GM21381 (cell line): Measurements from ENCODE around the gene CEACAM6.
"Not testable (repeated sequence)": the region's sequence is repeated elsewhere in the genome, so short reads cannot be mapped to it uniquely, and the experiment has no call there.

Source experiments
- ATAC-seq: cut with Tn5 transposase; IDR thresholded peaks from one replicate; pipeline ENCODE4 v1.9.1; 2021; ENCODE audit warnings: mild to moderate bottlenecking, moderate library complexity; ENCODE audit not compliant: unreplicated experiment

Gene CEACAM6

DNA sequence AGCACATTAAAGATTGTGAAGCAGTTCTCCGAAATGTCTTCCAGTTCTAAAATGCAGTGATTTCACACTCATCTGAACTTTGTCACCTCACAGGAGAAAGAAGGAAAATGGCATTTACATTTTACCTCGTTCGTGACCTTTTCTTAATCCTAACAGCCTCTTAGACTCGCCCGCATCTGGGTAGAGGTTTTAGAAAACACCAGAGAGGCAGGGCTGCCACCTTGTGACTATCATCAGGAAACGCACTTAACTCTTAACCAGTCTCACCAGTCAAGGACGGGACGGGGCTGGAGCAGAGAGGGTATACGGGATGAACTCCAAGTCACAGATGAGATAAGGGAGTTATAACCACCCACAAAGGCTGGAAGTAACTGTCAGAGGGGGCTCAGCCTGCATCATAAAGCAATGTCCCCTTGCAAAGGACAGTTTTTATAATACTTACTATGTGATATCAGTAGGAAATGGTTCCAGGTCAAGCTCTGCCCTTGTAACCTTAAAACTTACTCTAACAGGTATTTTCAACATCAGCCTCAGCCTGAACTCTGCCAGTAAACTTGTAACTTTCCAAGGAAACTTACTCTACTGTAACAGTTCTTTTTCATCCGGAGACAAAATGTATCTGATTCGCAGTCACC lies 8.6 kb upstream of the CEACAM6 start:
- ATAC-seq: no peak

DNA sequence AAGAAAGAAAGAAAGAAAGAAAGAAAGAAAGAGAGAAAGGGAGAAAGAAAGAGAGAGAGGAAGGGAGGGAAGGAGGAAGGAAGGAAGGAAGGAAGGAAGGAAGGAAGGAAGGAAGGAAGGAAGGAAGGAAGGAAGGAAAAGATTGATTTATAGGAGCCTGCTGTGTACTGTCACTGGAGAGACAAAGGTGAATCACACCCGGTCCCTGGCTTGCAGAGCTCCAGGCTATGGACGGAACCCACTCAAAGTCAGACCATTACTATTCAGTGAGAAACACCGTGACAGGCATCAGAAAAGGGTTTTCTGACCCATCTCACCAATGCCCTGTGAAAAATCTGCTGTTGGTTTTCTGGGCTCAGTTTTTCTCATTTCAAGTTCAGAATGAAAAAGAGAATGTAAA lies 7.3 kb upstream of the CEACAM6 start:
- ATAC-seq: no peak

- not testable (repeated sequence) for ATAC-seq
Observed at GRCh38 chr19:41750248-41751134, 4.8 kb upstream of the CEACAM6 start.

DNA sequence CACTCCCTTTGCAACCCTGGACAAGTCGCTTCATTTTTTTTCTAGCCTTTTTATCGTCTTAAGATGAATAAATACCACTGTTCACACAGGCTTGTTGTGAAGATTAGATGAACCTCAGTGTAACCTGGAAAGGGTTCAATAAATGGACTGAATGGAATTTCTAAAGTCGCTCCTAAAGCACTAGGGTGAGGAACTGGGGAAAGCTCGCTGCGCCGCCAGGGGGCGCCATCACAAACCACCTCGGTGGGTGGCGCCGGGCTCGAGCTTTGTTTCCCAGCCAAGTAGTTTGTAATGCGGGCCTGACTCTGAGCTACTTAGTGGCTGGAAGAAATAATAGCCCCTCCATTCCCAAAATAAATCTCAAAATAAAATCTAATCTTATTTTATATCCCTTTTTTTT lies 2.2 kb upstream of the CEACAM6 start:
- no peak for ATAC-seq

GRCh38 chr19:41753936-41754529 lies 1.3 kb upstream of the CEACAM6 start:
- no peak for ATAC-seq

- no peak for ATAC-seq
Observed at GRCh38 chr19:41758846-41759245, 3.5 kb downstream of the CEACAM6 start.

DNA sequence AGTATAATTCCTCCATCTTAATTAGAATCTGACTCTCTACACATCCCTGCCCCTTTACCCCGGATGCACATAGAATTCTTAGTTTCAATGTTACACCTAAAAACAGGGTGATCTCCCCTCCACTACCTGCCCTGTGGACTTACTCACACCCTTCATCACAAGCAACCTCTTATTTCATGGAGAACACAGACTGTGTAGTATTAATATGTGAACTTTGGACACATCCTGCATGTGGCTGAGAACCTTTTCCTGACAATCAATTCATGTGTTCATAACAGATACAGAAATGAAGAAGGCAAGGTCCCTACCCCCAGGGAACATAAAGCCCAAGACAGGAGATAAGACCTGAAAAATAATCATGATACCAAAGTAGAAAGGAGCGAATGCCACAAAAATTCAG lies 11.8 kb downstream of the CEACAM6 start:
- ATAC-seq: no peak

DNA sequence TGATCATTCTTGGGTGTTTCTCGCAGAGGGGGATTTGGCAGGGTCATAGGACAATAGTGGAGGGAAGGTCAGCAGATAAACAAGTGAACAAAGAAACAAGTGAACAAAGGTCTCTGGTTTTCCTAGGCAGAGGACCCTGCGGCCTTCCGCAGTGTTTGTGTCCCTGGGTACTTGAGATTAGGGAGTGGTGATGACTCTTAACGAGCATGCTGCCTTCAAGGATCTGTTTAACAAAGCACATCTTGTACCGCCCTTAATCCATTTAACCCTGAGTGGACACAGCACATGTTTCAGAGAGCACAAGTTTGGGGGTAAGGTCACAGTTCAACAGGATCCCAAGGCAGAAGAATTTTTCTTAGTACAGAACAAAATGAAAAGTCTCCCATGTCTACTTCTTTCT lies 12.8 kb downstream of the CEACAM6 start:
- not testable (repeated sequence) for ATAC-seq

- no peak for ATAC-seq
Observed at GRCh38 chr19:41769608-41770007, 14.3 kb downstream of the CEACAM6 start.

- ATAC-seq: no peak
Observed at GRCh38 chr19:41771410-41771809, 16.1 kb downstream of the CEACAM6 start.

GRCh38 chr19:41774515-41774980 lies 19.2 kb downstream of the CEACAM6 start:
- ATAC-seq: no peak

DNA sequence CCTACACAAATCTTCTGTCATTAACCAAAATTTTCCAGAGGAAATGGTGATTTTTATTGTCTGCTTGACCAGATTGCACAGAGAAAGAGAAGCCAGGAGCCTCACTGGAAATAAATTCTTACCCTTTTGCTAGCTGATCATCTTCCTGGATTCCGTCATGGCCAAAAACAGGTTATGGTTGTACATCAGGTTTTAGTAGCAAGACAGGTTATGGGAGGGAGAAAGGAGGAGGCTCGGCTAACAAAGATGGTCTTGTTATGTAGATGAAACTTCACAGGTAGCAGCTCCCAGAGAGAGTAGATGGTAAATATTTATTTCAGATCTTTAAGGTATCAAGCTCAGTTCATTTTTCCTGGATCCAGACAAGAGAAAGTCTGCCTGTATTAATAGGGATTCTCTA lies 21.4 kb downstream of the CEACAM6 start:
- no peak for ATAC-seq

- no peak for ATAC-seq
Observed at GRCh38 chr19:41783612-41784011, 28.3 kb downstream of the CEACAM6 start.

- ATAC-seq: no peak
Observed at GRCh38 chr19:41784312-41784711, 29.0 kb downstream of the CEACAM6 start.

- no peak for ATAC-seq
Observed at GRCh38 chr19:41784743-41785142, 29.4 kb downstream of the CEACAM6 start.

DNA sequence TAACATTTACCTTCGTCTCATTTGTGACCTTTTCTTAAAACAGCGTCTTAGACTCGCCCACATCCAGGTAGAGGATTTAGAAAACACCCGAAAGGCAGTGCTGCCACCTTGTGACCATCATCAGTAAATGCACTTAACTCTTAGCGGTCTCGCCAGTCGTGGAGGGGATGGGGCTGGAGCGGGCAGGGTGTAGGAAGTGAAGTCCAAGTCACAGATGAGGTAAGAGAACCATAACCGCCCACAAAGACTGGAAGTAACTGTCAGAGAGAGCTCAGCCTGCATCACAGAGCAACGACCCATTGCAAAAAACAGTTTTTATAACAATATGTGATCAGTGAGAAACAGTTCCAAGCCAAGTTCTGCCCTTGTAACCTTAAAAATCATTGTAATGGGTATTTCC lies 30.3 kb downstream of the CEACAM6 start:
- no peak for ATAC-seq

GRCh38 chr19:41787055-41787454 lies 31.7 kb downstream of the CEACAM6 start:
- ATAC-seq: no peak

GRCh38 chr19:41788518-41788917 lies 33.2 kb downstream of the CEACAM6 start:
- not testable (repeated sequence) for ATAC-seq

DNA sequence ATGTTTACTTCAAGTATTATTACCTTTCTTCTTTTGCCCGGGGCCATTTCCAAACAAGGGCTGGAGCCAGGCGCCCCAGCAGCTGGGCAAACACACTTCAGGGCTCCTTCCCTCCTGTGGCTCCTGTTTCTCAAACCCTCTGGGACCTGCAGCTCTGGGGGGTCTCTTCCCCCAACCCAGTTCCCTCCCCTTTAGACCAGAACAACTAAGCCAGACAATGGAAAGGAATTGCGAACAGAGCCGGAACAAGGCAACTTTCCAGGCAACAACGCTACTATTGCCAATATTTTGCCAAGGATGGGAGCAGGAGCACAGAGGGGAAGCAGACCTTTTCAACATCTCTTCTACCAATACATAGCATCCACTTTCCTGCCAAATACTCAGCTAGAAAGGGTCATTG lies 33.7 kb downstream of the CEACAM6 start:
- not testable (repeated sequence) for ATAC-seq

DNA sequence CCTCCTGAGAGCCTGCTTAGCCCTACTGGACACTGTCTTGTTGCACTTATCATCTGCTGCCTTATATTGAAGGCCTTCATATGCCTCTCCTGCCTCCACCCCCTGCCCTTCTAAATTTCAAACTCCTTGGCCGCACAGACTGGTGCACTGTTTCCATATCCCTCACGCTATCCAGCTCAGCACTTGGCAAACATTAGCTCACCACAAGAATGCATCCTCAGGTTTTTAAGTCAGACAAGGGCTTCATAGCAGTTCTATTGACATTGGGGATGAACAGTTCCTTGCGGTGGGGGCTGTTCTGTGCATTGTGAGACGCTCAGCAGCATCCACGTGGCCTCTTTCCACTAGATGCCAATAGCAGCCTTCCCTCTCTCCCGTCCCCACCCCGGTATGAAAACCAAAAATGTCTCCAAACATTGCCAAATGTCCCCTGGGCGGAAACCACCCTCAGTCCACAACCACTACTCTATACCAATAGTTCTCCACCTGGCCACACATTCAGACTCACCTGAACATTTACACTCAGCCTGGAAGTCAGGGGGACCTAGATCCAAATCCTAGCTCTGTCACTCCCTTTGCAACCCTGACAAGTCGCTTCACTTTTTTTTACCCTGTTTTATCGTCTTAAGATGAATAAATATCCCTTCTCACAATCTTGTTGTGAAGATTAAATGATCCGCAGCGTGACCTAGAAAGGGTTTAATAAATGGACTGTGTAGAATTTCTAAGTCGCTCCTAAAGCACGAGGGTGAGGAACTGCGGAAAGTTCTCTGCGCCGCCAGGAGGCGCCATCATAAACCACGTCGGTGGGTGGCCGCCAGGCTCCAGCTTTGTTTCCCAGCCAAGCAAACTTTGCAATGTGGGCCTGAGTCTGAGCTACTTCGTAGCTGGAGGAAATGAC lies 37.4 kb downstream of the CEACAM6 start:
- ATAC-seq: no peak

DNA sequence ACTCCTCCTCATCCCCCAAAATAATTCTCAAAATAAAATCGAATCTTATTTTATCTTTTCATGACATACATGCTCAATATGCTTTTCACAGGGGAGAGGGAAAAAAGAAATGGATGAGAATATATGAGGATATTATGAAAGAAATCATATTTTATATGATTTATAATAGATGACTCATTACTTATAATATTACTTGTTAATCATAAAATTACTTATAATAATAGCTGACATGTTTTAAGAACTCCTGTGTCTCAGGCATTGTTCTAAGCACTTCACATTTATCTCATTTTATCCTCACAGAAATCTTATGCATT lies 38.0 kb downstream of the CEACAM6 start:
- no peak for ATAC-seq
